H1 (cell line): Measurements from ENCODE around the gene AMH. TPM values are rescaled to one million over a fixed set of nuclear protein-coding genes. Genes with fewer than 3 reads are reported as not detected.

Source experiments
- CHD2 ChIP-seq: IDR thresholded peaks from 2 replicates; pipeline ENCODE4 v1.6.1; 2012; ENCODE audit warnings: low read length, improper control_type of control experiment
- JUN ChIP-seq: IDR thresholded peaks from 2 replicates; pipeline ENCODE4 v1.6.1; 2011; ENCODE audit warnings: low read depth, mild to moderate bottlenecking, improper control_type of control experiment, low read length
- PHF8 ChIP-seq: fragments of 200-600 bp; sonication (generic); conservative IDR thresholded peaks from 2 replicates; pipeline ENCODE4 v1.7.1; 2012; ENCODE audit warnings: low read depth, mild to moderate bottlenecking, inconsistent platforms, low read length, moderate library complexity
- RNF2 ChIP-seq: fragments of 200-900, 300-1000 bp; sonication (generic); IDR thresholded peaks from 2 replicates; pipeline ENCODE4 v1.7.1; 2016; ENCODE audit warnings: borderline replicate concordance, low read depth, mild to moderate bottlenecking, antibody characterized with exemption, low read length; ENCODE audit not compliant: poor library complexity, severe bottlenecking; ENCODE audit errors: missing control alignments
- polyA plus RNA-seq, 7 experiments: library from polyadenylated mRNA; depleted of rRNA in 3 of 7; stranded (reverse) in 5 of 7; unstranded in 2 of 7; fragments of >200 nt in 5 of 7; fragments of 200-250 nt in 2 of 7; gene quantifications; 1 replicate in 5 of 7; 2 replicates in 1 of 7; 4 replicates in 1 of 7; pipeline versions ENCODE4 v1.2.1 to v1.2.3, GENCODE V29; 2011 to 2013; ENCODE audit warnings: missing spikeins in 2 of 7, mixed read lengths in 2 of 7
- total RNA-seq: library from RNA; stranded (reverse); fragmentation: NEBNext Ultra II Directional; extraction: Animal tissue kit (Norgen Biotek cat#: 25700); gene quantifications from 2 replicates; pipeline ENCODE4 v1.2.1, GENCODE V29; 2021
- TF ChIP-seq, protein P1 (sequence below): fragments of 300-600 bp; sonication (generic); IDR thresholded peaks from 2 replicates; pipeline ENCODE4 v1.7.1; 2012; ENCODE audit warnings: low read length, moderate library complexity, mild to moderate bottlenecking, inconsistent platforms; ENCODE audit not compliant: insufficient replicate concordance

Gene AMH
- total and polyA plus RNA-seq, 2 of the 8 experiments (the other 6 are each of a cell fraction or from before 2014, with no cell fraction given) = 10.5 to 15.4 TPM

GRCh38 chr19:2248136-2249009, 750 bp upstream of the AMH start (continued):
- TF ChIP-seq, protein P1, sequence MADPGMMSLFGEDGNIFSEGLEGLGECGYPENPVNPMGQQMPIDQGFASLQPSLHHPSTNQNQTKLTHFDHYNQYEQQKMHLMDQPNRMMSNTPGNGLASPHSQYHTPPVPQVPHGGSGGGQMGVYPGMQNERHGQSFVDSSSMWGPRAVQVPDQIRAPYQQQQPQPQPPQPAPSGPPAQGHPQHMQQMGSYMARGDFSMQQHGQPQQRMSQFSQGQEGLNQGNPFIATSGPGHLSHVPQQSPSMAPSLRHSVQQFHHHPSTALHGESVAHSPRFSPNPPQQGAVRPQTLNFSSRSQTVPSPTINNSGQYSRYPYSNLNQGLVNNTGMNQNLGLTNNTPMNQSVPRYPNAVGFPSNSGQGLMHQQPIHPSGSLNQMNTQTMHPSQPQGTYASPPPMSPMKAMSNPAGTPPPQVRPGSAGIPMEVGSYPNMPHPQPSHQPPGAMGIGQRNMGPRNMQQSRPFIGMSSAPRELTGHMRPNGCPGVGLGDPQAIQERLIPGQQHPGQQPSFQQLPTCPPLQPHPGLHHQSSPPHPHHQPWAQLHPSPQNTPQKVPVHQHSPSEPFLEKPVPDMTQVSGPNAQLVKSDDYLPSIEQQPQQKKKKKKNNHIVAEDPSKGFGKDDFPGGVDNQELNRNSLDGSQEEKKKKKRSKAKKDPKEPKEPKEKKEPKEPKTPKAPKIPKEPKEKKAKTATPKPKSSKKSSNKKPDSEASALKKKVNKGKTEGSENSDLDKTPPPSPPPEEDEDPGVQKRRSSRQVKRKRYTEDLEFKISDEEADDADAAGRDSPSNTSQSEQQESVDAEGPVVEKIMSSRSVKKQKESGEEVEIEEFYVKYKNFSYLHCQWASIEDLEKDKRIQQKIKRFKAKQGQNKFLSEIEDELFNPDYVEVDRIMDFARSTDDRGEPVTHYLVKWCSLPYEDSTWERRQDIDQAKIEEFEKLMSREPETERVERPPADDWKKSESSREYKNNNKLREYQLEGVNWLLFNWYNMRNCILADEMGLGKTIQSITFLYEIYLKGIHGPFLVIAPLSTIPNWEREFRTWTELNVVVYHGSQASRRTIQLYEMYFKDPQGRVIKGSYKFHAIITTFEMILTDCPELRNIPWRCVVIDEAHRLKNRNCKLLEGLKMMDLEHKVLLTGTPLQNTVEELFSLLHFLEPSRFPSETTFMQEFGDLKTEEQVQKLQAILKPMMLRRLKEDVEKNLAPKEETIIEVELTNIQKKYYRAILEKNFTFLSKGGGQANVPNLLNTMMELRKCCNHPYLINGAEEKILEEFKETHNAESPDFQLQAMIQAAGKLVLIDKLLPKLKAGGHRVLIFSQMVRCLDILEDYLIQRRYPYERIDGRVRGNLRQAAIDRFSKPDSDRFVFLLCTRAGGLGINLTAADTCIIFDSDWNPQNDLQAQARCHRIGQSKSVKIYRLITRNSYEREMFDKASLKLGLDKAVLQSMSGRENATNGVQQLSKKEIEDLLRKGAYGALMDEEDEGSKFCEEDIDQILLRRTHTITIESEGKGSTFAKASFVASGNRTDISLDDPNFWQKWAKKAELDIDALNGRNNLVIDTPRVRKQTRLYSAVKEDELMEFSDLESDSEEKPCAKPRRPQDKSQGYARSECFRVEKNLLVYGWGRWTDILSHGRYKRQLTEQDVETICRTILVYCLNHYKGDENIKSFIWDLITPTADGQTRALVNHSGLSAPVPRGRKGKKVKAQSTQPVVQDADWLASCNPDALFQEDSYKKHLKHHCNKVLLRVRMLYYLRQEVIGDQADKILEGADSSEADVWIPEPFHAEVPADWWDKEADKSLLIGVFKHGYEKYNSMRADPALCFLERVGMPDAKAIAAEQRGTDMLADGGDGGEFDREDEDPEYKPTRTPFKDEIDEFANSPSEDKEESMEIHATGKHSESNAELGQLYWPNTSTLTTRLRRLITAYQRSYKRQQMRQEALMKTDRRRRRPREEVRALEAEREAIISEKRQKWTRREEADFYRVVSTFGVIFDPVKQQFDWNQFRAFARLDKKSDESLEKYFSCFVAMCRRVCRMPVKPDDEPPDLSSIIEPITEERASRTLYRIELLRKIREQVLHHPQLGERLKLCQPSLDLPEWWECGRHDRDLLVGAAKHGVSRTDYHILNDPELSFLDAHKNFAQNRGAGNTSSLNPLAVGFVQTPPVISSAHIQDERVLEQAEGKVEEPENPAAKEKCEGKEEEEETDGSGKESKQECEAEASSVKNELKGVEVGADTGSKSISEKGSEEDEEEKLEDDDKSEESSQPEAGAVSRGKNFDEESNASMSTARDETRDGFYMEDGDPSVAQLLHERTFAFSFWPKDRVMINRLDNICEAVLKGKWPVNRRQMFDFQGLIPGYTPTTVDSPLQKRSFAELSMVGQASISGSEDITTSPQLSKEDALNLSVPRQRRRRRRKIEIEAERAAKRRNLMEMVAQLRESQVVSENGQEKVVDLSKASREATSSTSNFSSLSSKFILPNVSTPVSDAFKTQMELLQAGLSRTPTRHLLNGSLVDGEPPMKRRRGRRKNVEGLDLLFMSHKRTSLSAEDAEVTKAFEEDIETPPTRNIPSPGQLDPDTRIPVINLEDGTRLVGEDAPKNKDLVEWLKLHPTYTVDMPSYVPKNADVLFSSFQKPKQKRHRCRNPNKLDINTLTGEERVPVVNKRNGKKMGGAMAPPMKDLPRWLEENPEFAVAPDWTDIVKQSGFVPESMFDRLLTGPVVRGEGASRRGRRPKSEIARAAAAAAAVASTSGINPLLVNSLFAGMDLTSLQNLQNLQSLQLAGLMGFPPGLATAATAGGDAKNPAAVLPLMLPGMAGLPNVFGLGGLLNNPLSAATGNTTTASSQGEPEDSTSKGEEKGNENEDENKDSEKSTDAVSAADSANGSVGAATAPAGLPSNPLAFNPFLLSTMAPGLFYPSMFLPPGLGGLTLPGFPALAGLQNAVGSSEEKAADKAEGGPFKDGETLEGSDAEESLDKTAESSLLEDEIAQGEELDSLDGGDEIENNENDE = no peak
- TF ChIP-seq JUN (no peak), CHD2 (no peak), PHF8 (no peak), RNF2 (no peak)
